SH-SY5Y (cell line): ENCODE results near the gene EPHB2.

Source experiments
- GATA2 ChIP-seq: IDR thresholded peaks from 2 replicates; pipeline ENCODE4 v1.6.1; 2011; ENCODE audit warnings: mild to moderate bottlenecking, low read depth, low read length
- GATA3 ChIP-seq: IDR thresholded peaks from 2 replicates; pipeline ENCODE4 v1.6.1; 2011; ENCODE audit warnings: low read depth, mild to moderate bottlenecking, low read length, moderate library complexity

GRCh38 chr1:22877112-22877915 lies 166.7 kb downstream of the EPHB2 start:
- no peak for TF ChIP-seq GATA3
- TF ChIP-seq GATA2: no peak
